Measurements from ENCODE around the gene NDN. TPM values are rescaled to one million over a fixed set of nuclear protein-coding genes. Genes with fewer than 3 reads are reported as not detected.
A peak's percentile ranks its signal among the peaks of the same experiment; 100 is the strongest.
"Not testable (repeated sequence)": the region's sequence is repeated elsewhere in the genome, so short reads cannot be mapped to it uniquely, and the experiment has no call there.

The NDN gene
- total RNA-seq = 100 to 1,000 TPM; 117 to 140 TPM
- polyA plus RNA-seq (ENCODE audit: insufficient read length in 2 of 2) = 100 to 1,000 TPM; 177 to 178 TPM
- long read RNA-seq, donor 1, transcript NDN-202 (1 exons, 1,627 nt) = major isoform, 321 of 324 reads
- long read RNA-seq, donor 1, partial matches to known transcripts = 0 of 324 reads
- long read RNA-seq, donor 1, other reads (novel, unspliced or antisense) = 0 of 324 reads
- long read RNA-seq, donor 2, transcript NDN-202 (1 exons, 1,627 nt) = major isoform, 103 of 103 reads
- long read RNA-seq, donor 2, partial matches to known transcripts = 0 of 103 reads
- long read RNA-seq, donor 2, other reads (novel, unspliced or antisense) = 0 of 103 reads
- long read RNA-seq, donor 3, transcript NDN-202 (1 exons, 1,627 nt) = major isoform, 122 of 122 reads
- long read RNA-seq, donor 3, partial matches to known transcripts = 0 of 122 reads
- long read RNA-seq, donor 3, other reads (novel, unspliced or antisense) = 0 of 122 reads
- long read RNA-seq, donor 4, transcript NDN-202 (1 exons, 1,627 nt) = major isoform, 268 of 268 reads
- long read RNA-seq, donor 4, partial matches to known transcripts = 0 of 268 reads
- long read RNA-seq, donor 4, other reads (novel, unspliced or antisense) = 0 of 268 reads

- no peaks in the 10 kb centered on the region for H3K27me3 ChIP-seq (ENCODE audit: control insufficient read depth, insufficient read depth, low read length)
- H3K4me3 ChIP-seq (ENCODE audit: low read depth, low read length) = peak within 1 kb of the TSS; percentile 52
- H3K36me3 ChIP-seq (ENCODE audit: control insufficient read depth, insufficient read depth, low read length) = no peaks in the 10 kb centered on the region
- H3K4me1 ChIP-seq (ENCODE audit: control insufficient read depth, insufficient read depth, low read length) = peaks cover 5% of the 10 kb centered on the region
- WGBS (ENCODE audit: insufficient coverage) = 17% methylated on average over 33 of the region's 38 CpGs
- no peaks in the 10 kb centered on the region for H3K9me3 ChIP-seq (ENCODE audit: control insufficient read depth, insufficient read depth, low read length)
- peak in 5 of 6 donors; percentile 24 to 85 (median 52) for DNase-seq (ENCODE audit: low read depth in 4 of 6, low spot score in 6 of 6)
- H3K27ac ChIP-seq (ENCODE audit: low read depth, low read length) = peak within 1 kb of the TSS; percentile 69
Measured at GRCh38 chr15:23687143-23687470, at the start of gene NDN. Gene NDN (minus strand): TSS chr15:23687305. CDS start chr15:23687217, 88 bp downstream.

GRCh38 chr15:23736033-23736673 lies 49.0 kb upstream of the NDN start:
- Histone ChIP-seq H3K27me3 (ENCODE audit: control insufficient read depth, insufficient read depth, low read length) (no peaks in the 10 kb centered on the region), H3K27ac (ENCODE audit: low read depth, low read length) (no peak overlapping the region), H3K4me3 (ENCODE audit: low read depth, low read length) (no peak overlapping the region), H3K36me3 (ENCODE audit: control insufficient read depth, insufficient read depth, low read length) (no peaks in the 10 kb centered on the region), H3K4me1 (ENCODE audit: control insufficient read depth, insufficient read depth, low read length) (no peaks in the 10 kb centered on the region), H3K9me3 (ENCODE audit: control insufficient read depth, insufficient read depth, low read length) (no peaks in the 10 kb centered on the region)
- DNase-seq (ENCODE audit: low read depth in 4 of 6, low spot score in 6 of 6) = peak in 2 of 6 donors; percentile 47 to 85
- 18% methylated on average over 5 of the region's 5 CpGs for WGBS (ENCODE audit: insufficient coverage)

- no peak overlapping the region for H3K27ac ChIP-seq (ENCODE audit: low read depth, low read length)
- H3K27me3 ChIP-seq (ENCODE audit: control insufficient read depth, insufficient read depth, low read length) = no peaks in the 10 kb centered on the region
- 85% methylated on average over 3 of the region's 4 CpGs for WGBS (ENCODE audit: insufficient coverage)
- H3K4me1 ChIP-seq (ENCODE audit: control insufficient read depth, insufficient read depth, low read length) = no peaks in the 10 kb centered on the region
- DNase-seq (ENCODE audit: low read depth in 4 of 6, low spot score in 6 of 6) = peak in 4 of 6 donors; percentile 20 to 90 (median 38)
- H3K36me3 ChIP-seq (ENCODE audit: control insufficient read depth, insufficient read depth, low read length) = no peaks in the 10 kb centered on the region
- H3K4me3 ChIP-seq (ENCODE audit: low read depth, low read length) = no peak overlapping the region
- H3K9me3 ChIP-seq (ENCODE audit: control insufficient read depth, insufficient read depth, low read length) = peaks cover 1% of the 10 kb centered on the region
Measured at GRCh38 chr15:23734862-23735261, 47.8 kb upstream of the NDN start.

GRCh38 chr15:23713874-23714656 lies 27.0 kb upstream of the NDN start:
- H3K9me3 ChIP-seq (ENCODE audit: control insufficient read depth, insufficient read depth, low read length); DNase-seq (ENCODE audit: low read depth in 4 of 6, low spot score in 6 of 6); H3K27ac ChIP-seq (ENCODE audit: low read depth, low read length); H3K4me1 ChIP-seq (ENCODE audit: control insufficient read depth, insufficient read depth, low read length); H3K4me3 ChIP-seq (ENCODE audit: low read depth, low read length); H3K36me3 ChIP-seq (ENCODE audit: control insufficient read depth, insufficient read depth, low read length); H3K27me3 ChIP-seq (ENCODE audit: control insufficient read depth, insufficient read depth, low read length): not testable (repeated sequence)
- 83% methylated on average over 25 of the region's 28 CpGs for WGBS (ENCODE audit: insufficient coverage)

DNA sequence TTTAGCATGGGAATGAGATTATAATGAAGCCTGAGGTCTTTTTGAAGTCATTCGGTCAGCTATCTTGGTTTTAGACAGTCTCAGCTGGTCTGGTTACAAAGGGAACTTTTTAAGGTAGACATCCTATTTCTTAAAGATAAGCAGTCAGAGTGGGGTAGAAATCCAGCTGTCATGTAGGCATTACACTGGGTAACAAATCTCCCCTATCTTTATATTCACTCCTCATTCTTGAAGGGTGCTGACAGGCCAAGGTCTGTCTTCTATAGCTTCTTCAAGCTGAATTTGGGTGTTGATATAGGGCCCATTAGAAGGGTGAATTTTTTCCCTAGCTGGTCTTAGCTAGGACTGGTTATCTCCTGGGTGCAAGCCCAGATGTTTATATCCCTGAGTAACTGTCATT lies 21.2 kb upstream of the NDN start:
- Histone ChIP-seq H3K4me1 (ENCODE audit: control insufficient read depth, insufficient read depth, low read length) (no peaks in the 10 kb centered on the region), H3K4me3 (ENCODE audit: low read depth, low read length) (no peak overlapping the region), H3K27ac (ENCODE audit: low read depth, low read length) (no peak overlapping the region), H3K9me3 (ENCODE audit: control insufficient read depth, insufficient read depth, low read length) (peaks cover 1% of the 10 kb centered on the region), H3K36me3 (ENCODE audit: control insufficient read depth, insufficient read depth, low read length) (no peaks in the 10 kb centered on the region), H3K27me3 (ENCODE audit: control insufficient read depth, insufficient read depth, low read length) (no peaks in the 10 kb centered on the region)
- no peak for DNase-seq (ENCODE audit: low read depth in 4 of 6, low spot score in 6 of 6)
- WGBS (ENCODE audit: insufficient coverage) = no CpG with 5 or more reads among the region's 1 CpG

DNA sequence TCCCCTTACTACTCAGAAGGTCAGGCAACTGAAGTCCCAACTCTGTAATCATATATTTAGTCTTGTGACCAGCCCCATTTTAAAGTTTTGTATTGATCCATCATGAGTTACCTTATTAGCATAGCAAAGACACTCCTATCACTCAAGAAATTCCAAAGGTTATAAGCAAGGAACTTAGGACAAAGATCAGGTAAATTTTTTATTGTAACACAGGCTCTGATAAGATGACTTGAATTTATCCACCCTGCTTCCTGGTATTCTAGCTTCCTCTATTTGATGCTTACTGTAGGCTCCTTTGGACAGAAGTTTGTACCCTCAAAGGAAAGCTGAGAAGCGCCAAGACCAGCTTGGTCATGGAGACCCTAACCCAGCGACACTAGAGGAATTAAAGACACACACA lies 8.2 kb upstream of the NDN start:
- WGBS (ENCODE audit: insufficient coverage) = 60% methylated on average over 1 of the region's 2 CpGs
- Histone ChIP-seq H3K36me3 (ENCODE audit: control insufficient read depth, insufficient read depth, low read length) (no peaks in the 10 kb centered on the region), H3K27ac (ENCODE audit: low read depth, low read length) (no peak overlapping the region), H3K27me3 (ENCODE audit: control insufficient read depth, insufficient read depth, low read length) (no peaks in the 10 kb centered on the region), H3K4me3 (ENCODE audit: low read depth, low read length) (no peak overlapping the region), H3K4me1 (ENCODE audit: control insufficient read depth, insufficient read depth, low read length) (no peaks in the 10 kb centered on the region), H3K9me3 (ENCODE audit: control insufficient read depth, insufficient read depth, low read length) (peaks cover 4% of the 10 kb centered on the region)
- no peak for DNase-seq (ENCODE audit: low read depth in 4 of 6, low spot score in 6 of 6)

DNA sequence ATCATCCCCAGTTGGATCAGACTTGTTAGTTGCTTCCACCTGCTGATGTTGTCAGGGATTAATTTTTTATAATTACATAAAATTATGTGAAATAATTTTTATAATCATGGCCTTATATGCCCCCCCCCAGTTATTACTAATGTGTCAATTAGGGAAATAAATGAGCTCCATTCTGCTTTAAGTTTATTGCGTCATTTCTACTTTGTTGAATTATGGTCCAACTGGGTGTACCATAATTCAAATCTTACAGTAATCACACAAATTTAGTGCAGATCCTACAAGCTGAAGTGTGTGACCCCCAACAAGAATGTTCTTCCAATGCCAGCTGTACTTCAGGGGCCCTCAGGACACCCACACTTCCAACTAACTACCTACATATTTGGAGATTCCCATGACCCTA lies 7.5 kb upstream of the NDN start:
- Histone ChIP-seq H3K4me3 (ENCODE audit: low read depth, low read length) (no peak overlapping the region), H3K9me3 (ENCODE audit: control insufficient read depth, insufficient read depth, low read length) (peaks cover 4% of the 10 kb centered on the region), H3K36me3 (ENCODE audit: control insufficient read depth, insufficient read depth, low read length) (no peaks in the 10 kb centered on the region), H3K27ac (ENCODE audit: low read depth, low read length) (no peak overlapping the region), H3K27me3 (ENCODE audit: control insufficient read depth, insufficient read depth, low read length) (no peaks in the 10 kb centered on the region), H3K4me1 (ENCODE audit: control insufficient read depth, insufficient read depth, low read length) (no peaks in the 10 kb centered on the region)
- no peak for DNase-seq (ENCODE audit: low read depth in 4 of 6, low spot score in 6 of 6)
- WGBS (ENCODE audit: insufficient coverage) = no CpG with 5 or more reads among the region's 1 CpG

DNA sequence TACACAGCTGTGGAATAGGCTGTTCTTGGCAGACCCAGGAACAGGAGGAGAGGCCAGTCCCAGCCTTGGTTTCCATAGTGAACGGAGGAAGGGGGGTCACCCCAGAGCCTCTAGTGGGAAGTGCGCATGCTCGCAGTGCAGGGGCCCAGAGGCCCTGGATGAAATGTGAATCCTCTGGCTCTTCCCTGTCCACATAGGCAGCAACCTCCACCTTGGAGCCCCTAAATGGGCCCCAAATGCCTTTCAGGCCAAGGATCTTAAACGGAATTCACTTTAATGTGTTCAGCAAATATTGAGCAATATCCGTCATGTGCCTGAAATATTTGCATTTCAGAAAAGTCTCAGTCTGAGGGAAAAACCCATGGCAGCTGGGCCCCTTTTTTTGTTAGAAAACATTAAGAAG lies 3.3 kb upstream of the NDN start:
- DNase-seq (ENCODE audit: low read depth in 4 of 6, low spot score in 6 of 6) = peak; percentile 47 to 91 (median 58)
- peaks cover 5% of the 10 kb centered on the region for H3K4me1 ChIP-seq (ENCODE audit: control insufficient read depth, insufficient read depth, low read length)
- H3K36me3 ChIP-seq (ENCODE audit: control insufficient read depth, insufficient read depth, low read length) = no peaks in the 10 kb centered on the region
- H3K4me3 ChIP-seq (ENCODE audit: low read depth, low read length) = no peak overlapping the region
- no peaks in the 10 kb centered on the region for H3K27me3 ChIP-seq (ENCODE audit: control insufficient read depth, insufficient read depth, low read length)
- peaks cover 4% of the 10 kb centered on the region for H3K9me3 ChIP-seq (ENCODE audit: control insufficient read depth, insufficient read depth, low read length)
- H3K27ac ChIP-seq (ENCODE audit: low read depth, low read length) = no peak overlapping the region
- WGBS (ENCODE audit: insufficient coverage) = 44% methylated on average over 5 of the region's 5 CpGs

DNA sequence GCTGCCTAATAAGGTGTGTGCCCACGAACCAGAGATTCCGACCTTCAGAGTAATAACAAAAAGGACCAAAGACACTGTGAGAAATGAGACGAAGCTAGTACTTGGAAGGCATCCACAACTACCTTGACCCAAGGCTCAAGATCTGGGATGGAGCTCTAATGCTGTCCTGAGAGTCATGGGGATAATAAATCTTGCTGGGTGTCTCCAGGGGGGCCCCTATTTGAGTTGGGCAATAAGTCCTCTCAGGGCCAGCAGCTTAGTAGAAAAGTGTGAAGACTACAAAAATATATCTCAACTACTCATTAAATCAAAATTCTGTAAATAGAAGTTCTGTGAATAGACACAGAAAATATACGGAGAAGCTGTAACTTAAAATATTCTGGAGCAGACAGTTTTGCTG lies 2.9 kb upstream of the NDN start:
- Histone ChIP-seq H3K4me1 (ENCODE audit: control insufficient read depth, insufficient read depth, low read length) (peaks cover 5% of the 10 kb centered on the region), H3K36me3 (ENCODE audit: control insufficient read depth, insufficient read depth, low read length) (no peaks in the 10 kb centered on the region), H3K27me3 (ENCODE audit: control insufficient read depth, insufficient read depth, low read length) (no peaks in the 10 kb centered on the region), H3K27ac (ENCODE audit: low read depth, low read length) (peak overlapping the region; percentile 54), H3K4me3 (ENCODE audit: low read depth, low read length) (no peak overlapping the region), H3K9me3 (ENCODE audit: control insufficient read depth, insufficient read depth, low read length) (peaks cover 2% of the 10 kb centered on the region)
- no peak for DNase-seq (ENCODE audit: low read depth in 4 of 6, low spot score in 6 of 6)
- 79% methylated on average over 3 of the region's 4 CpGs for WGBS (ENCODE audit: insufficient coverage)

All from spinal cord (tissue), 10 donors.